Measurements from ENCODE around the gene GALNT18.

GALNT18 gene

DNA sequence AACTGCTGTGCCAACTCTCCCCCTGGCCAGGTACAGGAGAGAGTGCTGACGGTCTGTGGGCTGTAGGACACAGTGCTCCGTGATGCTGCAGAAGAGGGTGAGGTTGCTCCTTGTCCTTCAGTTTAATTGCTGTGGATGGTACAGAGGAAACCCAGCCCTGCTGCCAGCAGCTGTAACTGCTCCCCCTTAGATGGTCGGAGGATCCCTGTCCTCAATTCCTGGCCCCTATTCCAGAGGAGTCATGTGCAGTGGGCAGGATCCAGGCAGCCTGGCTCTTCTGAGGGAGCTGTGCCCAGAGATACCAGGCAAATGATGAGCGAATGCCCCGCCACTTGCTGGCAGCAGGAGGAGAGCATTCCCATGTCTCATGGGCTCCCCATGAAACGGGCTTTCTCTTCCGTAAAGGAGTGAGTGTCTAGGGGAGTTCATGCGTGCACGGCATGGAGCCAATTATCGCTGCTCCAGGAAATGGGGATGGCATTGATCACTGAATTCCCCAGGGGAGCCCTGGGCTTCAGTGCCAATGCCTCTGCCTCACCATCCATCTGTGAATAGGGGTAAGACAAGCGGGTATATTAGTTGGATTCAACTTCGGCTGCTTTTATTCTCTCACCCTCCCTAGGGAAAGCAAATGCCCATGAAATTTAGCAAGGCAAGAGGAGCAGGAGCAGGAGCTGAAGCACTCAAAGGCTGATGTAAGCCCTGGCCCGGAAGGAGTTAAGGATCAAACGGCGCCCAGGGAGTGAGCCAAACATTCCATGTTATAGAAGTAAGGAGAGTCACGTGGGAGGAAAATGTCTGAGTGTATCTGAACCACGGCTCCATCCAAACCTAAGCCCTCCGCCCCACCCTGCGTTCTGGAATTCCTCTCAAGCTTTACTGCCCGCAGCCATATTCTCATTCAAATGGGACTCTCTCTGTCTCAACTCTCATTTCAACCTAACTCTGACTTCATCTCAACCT lies 217.8 kb downstream of the GALNT18 start:
- no peak for DNase-seq

DNA sequence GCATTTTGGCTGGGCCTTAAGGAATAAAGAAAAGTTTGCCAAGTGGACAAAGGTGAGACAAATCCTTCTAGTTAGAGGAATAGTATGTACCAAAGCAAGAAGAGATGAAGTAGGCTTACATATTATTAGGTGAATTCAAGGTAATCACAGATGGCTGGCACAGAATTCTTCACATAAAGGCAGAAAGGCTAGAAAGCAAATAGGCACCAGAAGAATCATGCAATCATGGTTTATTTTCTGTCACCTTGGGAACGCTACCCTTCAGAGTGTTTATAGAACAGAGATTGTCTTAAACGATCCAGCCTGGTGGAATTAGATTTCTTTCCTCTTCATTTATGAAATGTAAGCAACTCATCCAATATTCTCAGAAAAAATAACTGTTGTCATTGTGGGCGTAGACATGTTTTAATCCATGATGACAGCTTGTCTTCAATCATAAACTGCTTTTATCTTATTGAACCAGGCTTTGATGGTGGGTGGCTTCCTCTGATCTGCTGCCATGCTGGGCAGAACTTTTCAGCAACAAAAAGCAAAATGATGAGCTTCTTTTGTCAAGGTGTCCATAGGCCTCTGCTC lies 219.8 kb downstream of the GALNT18 start:
- no peak for DNase-seq

DNA sequence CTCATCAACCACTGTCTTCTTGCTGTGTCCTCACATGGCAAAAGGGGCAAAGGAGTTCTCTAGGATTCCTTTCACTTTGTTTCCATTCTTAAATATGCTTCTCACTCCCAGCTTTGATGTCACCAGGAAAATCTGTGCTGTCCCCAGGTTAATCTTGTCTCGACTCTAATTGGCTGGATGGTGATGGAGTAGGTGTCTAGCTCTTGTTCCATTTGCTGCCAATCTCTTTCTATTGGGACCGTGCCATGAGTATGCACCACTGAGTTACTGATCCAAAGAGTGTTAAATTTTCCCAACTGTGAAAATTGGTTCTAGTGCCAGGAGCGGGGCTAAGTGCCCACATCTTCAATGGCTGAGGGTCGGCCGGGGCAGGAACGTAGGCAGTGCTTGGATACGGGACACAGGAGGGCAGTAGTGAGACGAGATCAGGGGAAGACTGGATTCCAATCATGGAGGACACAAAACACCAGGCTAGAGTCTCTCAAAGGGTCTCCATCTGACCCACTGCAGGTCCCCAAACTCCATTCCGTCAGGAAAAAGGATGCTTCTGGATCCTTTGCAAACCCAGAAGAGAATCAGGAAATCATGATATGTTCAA lies 221.1 kb downstream of the GALNT18 start:
- no peak for DNase-seq

DNA sequence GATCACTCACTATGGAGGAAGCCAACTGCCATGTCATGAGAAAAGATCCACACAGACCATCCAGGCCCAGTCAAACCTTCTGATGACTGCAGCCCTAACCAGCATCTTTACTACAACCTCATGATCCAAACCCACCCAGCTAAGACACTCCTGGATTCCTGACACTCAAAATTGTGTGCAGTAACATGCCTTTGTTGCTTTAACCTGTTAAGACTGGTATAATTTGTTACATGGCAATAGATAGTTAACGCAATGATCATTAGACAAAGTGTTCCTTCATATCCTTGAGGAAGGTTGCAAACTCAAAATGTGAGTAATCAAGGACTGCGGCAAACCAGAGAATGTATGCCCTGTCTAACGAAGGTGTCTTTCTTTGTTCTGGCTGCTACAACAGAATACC lies 221.7 kb downstream of the GALNT18 start:
- DNase-seq: no peak

DNA sequence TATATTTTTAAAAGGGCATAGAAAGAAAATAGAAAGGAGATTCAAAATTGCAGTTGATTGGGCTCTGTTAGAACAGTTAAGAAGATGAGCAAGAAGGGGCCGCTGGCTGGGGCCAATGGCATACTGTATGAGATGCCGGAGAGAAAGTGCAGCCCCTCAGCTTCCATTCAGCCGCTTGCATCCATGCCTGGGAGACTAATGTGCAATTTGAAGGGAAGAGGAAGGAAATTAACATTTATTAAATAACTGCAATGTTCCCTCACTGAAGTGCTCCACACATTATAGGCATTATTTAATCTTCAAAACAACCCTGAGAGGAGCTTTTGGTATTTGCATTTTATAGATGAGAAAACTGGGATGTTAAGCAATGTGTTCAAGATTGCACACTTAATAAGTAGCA lies 224.0 kb downstream of the GALNT18 start:
- no peak for DNase-seq

DNA sequence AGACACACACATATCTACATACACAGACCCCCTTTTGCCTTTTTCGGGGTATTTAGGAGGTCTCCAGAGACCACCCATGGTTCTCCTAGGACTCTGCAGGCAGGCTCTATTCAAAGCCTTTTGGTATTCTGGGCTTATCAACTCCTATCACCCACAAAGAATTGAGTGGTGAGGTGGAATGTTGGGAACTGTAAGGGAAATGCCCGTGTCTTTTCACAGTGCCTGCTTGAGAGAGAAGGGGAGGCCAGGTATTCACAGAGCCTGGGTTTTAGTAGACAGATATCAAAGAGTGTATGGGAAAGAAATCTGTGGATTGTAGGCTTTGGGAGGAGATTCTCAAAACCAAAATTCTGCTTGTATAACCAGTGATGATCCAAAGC lies 224.8 kb downstream of the GALNT18 start:
- DNase-seq: no peak

DNA sequence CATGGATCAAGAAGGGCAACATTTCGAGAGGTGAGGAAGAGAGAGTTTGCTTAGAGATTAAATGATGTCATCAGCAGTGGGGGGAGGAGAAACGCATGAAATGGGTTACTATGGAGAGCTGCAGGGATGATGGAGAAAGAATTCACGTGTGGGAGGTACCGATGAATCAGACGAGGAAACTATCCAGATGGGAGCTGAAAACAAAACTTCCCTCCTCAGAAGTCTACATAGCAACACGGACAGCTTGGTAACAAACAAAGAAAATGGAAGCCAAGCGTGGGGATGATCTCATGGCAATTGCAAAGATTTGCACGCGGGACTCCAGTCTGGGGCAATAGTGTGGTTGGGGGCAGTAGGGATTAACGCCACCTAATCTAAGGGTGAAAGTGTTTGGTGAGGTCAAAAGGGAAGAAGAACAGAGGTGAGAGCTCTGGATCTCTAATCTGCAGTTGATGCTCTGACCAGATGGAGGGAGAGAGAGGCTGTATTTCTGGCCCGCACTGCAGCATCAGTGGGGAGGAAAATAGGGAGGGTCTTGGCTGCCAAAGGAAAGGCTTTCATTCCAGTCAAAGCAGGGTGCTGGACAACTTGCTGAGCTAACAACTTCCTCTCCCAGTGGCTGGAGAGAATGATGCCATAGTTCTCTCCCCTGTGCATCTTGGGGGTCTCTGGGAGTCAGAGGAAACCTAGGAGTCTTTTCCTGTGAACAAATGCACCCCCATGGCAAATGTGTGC lies 225.3 kb downstream of the GALNT18 start:
- no peak for DNase-seq

DNA sequence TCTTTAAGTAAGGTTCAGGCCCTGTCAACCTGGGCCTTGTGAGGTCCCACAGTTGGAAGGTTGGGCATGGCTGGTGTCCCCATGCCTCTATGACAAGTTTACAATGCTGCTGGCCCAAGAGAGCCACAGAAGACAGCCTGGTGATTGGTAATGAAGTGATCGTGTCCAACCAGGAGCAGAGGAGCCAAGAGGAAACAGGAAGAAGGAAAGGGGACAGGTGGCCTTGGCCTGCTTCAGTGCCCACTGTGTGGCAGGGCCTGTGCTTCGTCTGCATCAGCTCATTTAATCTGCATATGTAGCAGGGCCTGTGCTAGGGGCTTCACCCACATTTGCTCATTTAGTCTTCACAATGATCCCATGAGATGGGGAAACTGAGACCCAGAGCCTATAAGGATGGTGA lies 226.7 kb downstream of the GALNT18 start:
- no peak for DNase-seq

DNA sequence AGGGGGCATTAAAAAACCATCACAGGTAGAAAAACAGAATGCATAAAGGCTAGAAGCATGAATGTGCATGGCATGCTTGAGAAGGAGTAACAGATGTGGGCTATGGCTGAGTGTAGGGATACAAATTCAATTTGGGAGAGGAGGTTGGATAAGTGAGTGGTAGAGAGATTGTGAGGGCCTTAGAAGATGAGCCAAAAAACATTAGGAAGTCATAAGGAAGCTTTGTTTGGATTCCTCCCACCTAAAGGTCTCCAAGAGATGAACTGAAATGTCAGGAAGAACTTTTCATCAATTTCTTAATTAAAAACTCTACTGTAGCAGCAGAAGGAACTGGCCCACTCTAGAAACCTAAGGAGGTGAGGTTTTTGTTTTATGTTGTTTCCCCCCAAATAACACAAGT lies 227.6 kb downstream of the GALNT18 start:
- no peak for DNase-seq

DNA sequence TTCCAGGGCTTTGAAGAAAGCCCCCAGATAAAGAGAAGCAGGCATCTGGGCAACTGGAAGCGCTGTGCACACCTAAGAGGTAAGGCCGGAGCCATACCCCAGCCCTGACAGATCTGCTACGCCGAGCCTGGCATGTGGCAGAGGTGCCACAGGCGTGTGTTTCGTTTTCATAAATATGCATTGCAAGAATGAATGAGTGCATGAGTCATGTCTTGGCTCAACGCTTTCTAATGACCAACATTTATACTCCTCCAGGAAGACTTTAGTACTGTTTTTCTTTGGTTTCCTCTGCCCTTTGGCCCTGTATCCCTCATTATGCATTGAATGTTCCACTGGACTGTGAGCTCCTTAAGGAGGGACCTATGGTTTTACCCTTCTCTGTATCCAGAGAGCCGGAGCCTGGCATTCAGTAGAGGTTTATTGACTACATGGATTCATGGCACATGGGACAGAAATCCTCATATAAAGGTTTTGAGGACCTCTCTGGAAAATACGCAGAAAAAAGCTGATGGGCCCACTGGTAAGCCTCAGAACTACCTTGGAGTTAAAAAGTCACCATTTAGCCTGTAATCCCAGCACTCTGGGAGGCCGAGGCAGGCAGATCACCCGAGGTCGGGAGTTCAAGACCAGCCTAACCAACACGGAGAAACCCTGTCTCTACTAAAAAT lies 229.9 kb downstream of the GALNT18 start:
- DNase-seq: no peak

DNA sequence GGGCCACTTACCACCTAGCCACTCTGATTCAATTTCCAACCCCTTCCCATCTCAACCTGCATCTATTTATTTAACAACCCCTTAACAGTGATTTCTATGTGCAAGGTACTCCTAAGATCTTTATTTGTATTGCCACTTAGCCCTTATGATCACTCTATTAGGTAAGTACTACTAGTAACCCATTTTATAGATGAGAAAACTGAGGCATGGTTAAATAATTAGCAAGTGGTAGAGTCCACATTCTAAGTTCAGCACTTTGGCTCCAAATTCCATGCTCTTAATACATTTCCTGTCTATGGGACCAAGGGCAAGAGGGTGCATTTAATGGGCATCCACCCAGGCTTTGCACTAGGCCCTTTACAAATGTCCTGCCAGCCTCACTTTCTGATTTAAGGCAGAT lies 230.6 kb downstream of the GALNT18 start:
- DNase-seq: no peak

DNA sequence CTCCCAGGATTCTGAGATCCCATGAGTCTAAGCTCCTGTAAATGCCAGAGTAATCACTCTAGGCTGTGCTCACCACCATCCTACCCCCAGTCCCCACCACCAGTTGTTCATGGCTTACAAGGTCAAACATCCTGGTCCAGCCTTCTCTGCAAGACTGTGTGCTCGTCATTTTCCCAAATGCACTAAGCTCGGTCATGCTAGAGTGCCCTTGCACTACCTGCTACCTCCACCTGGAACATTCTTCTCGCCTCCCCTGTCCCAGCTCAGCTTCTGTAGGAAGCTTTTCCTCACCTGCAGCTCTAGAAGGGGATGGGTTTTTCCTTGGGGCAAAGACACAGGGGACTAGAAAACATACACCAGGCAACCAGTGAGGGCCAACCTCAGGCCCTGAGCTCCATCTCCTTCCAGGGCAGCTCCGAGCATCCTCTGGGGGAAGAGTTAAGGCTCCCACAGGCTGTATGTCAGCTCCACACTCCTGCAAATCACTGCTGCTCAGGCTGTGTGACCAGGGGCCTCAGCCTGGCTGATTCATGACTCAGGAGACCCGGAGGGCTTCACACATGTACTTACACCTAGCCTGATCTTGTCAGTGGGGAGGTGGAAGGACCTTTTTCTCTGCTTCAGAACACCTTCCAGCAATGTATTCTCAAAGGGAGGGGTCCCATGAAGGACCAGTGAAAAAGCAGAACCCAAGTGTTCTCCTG lies 231.6 kb downstream of the GALNT18 start:
- DNase-seq: no peak

DNA sequence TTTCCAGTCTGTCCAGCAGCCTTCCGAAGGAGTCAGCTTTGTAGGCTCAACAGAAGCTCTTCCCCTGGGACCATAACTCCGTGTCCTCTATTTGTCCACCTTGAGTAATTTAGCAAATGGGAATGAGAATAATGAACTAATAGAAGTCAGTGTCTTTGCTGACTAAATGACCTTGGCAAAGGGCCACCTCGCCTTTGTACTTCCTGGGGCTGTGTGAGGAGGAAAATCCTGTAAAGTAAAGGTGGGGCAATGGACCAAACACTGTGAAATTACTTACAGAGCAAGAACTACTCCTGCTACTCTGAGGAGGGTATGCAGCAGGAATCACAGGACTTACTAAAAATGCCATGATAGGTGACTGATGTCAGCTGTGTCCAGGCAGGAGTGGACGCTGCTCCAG lies 232.6 kb downstream of the GALNT18 start:
- DNase-seq: no peak

DNA sequence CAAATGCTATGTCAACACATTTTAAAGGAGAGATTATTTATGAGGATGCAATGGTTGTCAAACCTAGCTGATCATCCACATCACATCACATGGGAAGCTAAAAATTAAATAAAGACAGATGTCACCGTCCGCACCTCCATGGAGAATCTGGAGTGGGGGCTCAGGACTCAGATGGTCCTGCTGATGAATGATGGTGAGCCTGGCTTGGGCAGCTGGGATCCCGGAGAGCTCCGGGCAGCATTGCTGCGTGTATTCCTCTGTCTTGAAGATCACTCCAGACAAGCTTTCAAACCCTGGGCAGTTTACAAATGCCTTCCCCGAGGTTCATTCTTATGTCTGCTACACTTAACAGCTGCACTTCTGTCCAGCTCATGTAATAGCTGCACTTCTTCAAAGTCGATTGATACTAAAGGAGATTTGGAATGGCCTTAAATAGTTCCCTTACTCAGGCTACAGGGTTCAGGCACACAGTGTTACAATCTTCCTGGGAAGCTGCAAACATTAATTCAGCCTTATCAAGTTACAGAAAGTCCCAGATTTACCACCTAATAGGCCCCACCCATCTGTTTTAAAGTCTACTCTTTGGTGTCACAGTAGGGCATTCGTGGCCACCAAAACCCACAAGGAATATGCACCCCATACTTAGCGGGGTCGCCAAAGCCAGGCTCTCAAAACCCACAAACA lies 234.0 kb downstream of the GALNT18 start:
- DNase-seq: no peak

DNA sequence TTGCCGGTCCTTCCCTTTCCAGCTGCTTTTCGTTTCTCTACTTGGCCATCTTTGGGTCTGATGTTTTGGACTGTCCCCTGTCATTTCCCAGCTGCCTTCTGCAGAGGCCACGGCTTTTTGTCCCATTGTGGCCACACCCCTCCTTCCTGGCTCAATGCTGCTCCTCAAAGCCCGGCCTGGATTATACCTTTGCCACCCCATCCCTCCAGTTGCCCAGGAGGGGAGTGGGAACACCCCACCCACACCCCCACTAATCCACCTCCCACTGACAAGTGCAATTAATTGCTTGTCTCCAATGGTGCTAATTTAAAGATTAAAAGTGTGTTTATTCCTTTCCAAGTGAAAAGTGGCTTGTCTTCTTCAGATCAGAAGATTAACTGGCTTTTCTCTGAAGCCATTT lies 234.6 kb downstream of the GALNT18 start:
- no peak for DNase-seq

DNA sequence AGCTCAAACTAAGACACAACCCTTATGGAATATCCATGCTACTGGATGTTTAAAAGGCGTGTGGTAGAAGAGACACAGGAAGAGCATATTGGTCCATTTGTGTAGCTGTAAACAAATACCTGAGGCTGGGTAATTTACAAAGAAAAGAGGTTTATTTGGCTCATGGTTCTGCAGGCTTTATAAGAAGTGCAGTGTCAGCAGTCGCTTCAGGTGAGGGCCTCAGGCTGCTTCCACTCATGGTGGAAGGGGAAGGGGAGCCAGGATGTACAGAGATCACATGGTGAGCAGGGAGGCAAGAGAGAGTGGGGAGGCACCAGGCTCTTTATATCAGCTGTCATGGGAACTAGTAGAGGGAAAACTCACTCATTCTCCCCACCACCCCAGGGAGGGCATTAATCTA lies 237.0 kb downstream of the GALNT18 start:
- no peak for DNase-seq

DNA sequence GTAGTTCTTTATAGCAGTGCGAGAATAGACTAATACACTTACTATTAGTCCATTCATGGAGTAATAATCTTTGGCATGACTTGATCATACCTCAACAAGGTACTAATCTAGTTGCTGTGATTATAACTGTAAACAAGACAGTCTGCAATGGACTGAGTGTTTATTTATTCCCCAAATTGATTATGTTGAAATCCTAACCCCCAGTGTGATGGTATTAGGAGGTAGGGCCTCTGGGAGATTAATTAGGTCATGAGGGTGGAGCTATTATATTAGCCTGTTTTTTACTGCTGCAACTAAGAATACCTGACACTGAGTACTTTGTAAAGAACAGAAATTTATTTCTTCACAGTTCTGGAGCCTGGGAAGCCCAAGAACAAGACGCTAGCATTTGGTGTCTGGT lies 237.8 kb downstream of the GALNT18 start:
- no peak for DNase-seq

DNA sequence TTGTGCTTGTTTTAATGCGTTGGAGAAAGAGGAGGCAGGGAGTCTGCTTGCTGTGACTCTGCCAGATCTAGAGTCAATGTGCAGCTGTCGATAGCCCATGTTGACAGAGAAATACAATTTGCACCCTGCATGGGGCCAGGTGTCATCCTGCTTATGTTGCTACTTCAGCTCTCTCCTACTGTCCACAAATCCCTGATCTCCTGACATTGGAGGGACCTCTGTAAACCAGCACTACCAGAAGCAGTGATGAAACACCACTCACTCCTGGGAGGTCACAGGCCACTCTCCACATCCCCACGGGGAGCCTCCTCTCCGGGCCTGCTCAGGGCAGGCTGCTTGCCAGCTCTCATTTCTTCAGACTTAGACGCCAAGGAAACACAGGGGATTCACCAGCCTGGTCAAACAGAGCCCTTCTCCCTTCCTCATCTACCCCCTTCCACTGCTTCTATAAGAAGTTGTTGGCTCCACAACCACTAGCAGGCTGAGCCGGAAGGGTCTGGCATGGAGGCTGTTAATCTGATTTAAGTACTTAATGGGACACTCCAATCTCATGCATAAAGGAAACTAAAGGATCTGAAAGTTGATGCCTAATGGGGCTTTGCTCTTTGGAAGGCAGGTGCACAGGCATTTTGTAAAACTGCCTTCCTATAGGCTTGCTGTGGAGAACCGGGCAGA lies 238.8 kb downstream of the GALNT18 start:
- DNase-seq: no peak

DNA sequence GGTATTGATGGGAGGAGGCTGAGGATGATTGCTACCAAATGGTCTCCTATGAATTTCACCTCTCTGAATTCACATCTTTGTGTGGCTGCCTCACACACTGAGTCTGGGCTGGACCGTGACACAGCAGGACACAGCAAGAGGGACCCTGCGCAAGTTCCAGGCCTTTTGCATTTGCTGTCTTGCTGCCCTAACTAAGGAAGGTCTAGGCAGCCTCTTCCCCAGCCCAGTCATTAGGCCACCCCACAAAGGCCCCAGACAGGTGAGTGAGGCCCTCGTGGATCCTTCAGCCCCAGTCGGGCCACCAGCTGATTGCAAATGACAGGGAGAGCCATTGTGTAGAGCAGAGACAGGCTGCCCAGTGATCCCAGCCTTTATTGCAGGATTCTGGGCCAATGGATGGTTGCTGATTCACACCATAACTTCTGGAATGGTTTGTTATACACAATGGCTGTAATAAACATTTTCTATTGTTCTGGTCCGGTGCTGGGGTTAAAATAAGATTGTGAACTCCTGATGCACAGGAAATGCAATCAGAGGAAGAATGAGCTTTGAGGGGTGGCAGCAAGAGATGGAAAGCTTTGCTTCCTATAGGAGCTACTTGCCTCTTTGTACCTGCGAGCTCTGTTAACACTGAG lies 240.2 kb downstream of the GALNT18 start:
- DNase-seq: no peak

DNA sequence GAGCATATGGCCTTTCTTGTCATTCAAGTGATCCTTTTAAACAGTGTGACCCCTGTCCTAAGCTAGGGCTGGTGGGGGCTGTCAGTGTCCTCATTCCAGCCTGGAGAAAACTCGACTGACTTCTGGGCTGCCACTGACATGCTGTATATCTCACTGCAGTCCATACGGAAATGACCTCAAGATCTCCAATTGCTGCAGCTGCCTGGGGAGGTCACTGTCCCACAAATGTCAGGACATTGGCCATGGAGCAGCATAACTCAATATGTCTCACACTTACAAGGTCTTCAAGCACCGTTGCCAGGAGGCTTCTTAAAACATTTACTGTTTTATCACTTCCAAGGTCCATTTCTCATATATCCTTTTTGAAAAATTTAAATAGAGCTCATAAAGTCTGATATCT lies 240.9 kb downstream of the GALNT18 start:
- no peak for DNase-seq
